Chondrocyte (in vitro differentiated cells): ENCODE data around the gene MOGAT3. TPM values are rescaled to one million over a fixed set of nuclear protein-coding genes. Genes with fewer than 3 reads are reported as not detected.

Source experiments
- DNase-seq: peaks from one replicate; pipeline ENCODE4 v3.0.0; 2021; ENCODE audit warnings: mixed read lengths, low spot score
- H3K27ac Mint-ChIP-seq: one replicate; pipeline ENCODE4 v1.8.0; 2021; ENCODE audit warnings: mild to moderate bottlenecking, moderate library complexity, mixed read lengths; ENCODE audit not compliant: unreplicated experiment
- H3K27me3 Mint-ChIP-seq: 2 replicates; pipeline ENCODE4 v1.8.0; 2021; ENCODE audit warnings: low read depth, mixed read lengths
- H3K36me3 Mint-ChIP-seq: 2 replicates; pipeline ENCODE4 v1.8.0; 2021; ENCODE audit warnings: low read depth, mixed read lengths
- H3K4me1 Mint-ChIP-seq: 2 replicates; pipeline ENCODE4 v1.8.0; 2021; ENCODE audit warnings: low read depth, mild to moderate bottlenecking, mixed read lengths
- H3K4me3 Mint-ChIP-seq: one replicate; pipeline ENCODE4 v1.8.0; 2021; ENCODE audit warnings: mild to moderate bottlenecking, moderate library complexity, mixed read lengths; ENCODE audit not compliant: unreplicated experiment
- H3K9me3 Mint-ChIP-seq: 2 replicates; pipeline ENCODE4 v1.8.0; 2021; ENCODE audit warnings: low read depth, mixed read lengths
- total RNA-seq: library from RNA; stranded (reverse); gene quantifications from 3 replicates; pipeline ENCODE4 v1.2.1, GENCODE V29; 2021
- TF ChIP-seq, protein P1 (sequence below): fragments of 200-600 bp; sonication (generic); IDR thresholded peaks from 2 replicates; pipeline ENCODE4 v1.5.0; 2021; ENCODE audit warnings: antibody characterized with exemption, mild to moderate bottlenecking, moderate library complexity

Gene MOGAT3
- total RNA-seq, 1 donor from 2014 or later = not detected

DNA sequence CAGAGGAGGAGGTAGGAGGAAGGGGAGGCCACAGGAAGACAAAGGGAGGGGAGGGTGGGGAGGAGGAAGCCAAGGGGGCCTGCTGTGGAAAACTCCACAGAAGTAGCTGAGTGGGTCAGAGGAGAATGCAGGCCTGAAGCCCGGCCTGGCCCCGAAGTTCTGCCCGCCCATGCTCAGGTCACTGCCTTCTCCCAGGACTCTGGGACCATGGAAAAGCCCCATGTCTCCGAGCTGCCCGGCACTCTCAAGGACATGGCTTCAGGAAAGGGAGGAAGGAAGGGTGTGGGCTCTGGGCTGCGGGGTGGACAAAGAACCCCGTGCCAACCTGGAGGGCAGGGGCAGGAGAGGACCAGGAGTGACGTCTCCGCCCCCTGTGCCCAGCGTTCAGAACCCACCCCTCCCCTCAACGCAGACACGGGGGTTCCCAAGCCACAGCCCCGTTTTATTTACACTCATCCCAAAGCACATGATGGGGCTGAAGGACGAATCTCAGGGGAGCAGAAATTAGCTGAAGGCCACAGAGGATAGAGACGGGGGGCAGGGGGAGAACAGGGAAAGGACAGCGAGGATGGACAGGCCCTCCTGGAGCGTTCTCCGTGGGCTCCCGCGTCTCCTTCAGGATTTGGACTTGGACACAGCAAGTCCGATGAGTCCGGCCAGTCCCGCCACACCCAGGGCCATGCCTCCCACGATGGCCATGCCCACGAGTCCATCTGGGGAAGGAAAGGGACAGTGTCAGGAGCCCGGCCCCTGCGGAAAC lies 38.5 kb upstream of the MOGAT3 start:
- Mint-ChIP-seq H3K4me3 (no peak overlapping the region), H3K36me3 (peaks cover 2% of the 10 kb centered on the region), H3K9me3 (no peaks in the 10 kb centered on the region), H3K27me3 (no peaks in the 10 kb centered on the region), H3K27ac (no peak overlapping the region), H3K4me1 (peaks cover 11% of the 10 kb centered on the region)
- TF ChIP-seq, protein P1, sequence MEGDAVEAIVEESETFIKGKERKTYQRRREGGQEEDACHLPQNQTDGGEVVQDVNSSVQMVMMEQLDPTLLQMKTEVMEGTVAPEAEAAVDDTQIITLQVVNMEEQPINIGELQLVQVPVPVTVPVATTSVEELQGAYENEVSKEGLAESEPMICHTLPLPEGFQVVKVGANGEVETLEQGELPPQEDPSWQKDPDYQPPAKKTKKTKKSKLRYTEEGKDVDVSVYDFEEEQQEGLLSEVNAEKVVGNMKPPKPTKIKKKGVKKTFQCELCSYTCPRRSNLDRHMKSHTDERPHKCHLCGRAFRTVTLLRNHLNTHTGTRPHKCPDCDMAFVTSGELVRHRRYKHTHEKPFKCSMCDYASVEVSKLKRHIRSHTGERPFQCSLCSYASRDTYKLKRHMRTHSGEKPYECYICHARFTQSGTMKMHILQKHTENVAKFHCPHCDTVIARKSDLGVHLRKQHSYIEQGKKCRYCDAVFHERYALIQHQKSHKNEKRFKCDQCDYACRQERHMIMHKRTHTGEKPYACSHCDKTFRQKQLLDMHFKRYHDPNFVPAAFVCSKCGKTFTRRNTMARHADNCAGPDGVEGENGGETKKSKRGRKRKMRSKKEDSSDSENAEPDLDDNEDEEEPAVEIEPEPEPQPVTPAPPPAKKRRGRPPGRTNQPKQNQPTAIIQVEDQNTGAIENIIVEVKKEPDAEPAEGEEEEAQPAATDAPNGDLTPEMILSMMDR = no peak
- DNase-seq = no peak

DNA sequence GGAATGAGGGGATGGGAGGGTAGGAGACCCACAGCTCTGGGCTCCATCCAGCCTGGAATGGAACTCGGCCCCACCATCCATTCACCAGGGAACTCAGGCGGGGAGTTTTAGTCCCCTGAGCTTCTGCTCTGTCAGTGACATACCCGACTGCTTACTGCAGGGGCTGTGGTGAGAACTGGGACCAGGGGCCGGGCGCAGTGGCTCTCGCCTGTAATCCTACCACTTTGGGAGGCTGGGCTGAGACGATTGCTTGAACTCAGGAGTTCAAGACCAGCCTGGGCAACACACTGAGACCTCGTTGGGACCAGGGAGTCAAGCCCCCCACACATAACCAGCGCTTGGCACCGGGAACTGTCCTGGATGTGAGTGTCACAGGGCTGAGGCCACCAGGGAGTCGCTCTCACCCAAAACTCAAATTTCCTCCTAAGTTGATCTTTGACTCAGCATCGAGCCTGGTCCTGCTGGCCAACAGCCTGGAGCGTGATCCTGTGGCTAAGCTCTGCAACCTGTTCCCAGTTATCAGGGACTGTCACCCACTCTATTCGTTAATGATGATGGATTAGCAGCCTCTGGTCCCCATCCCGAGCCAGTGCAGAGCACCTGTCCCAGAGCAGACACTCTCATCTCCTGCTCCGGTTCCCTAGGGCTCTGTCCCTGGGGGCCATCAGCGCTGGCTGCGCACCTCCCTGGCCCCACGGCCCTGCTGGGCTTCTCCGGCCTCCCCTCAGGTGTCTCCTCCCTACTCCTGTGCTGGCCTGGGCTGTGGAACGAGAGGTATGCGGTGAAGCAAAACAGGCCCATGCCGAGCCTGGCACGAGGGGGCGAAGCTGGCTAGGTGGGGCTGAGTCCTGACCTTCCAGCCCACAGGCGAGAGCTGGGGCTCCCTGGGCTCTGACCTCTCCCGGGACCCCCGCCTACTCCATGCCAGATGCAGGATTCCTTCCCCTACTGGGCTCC lies 37.7 kb upstream of the MOGAT3 start:
- H3K4me1 Mint-ChIP-seq = peaks cover 6% of the 10 kb centered on the region
- no peak overlapping the region for H3K4me3 Mint-ChIP-seq
- TF ChIP-seq, protein P1 = no peak
- H3K27me3 Mint-ChIP-seq = no peaks in the 10 kb centered on the region
- peak overlapping the region; percentile 63 for H3K27ac Mint-ChIP-seq
- peaks cover 2% of the 10 kb centered on the region for H3K36me3 Mint-ChIP-seq
- H3K9me3 Mint-ChIP-seq = no peaks in the 10 kb centered on the region
- no peak for DNase-seq

DNA sequence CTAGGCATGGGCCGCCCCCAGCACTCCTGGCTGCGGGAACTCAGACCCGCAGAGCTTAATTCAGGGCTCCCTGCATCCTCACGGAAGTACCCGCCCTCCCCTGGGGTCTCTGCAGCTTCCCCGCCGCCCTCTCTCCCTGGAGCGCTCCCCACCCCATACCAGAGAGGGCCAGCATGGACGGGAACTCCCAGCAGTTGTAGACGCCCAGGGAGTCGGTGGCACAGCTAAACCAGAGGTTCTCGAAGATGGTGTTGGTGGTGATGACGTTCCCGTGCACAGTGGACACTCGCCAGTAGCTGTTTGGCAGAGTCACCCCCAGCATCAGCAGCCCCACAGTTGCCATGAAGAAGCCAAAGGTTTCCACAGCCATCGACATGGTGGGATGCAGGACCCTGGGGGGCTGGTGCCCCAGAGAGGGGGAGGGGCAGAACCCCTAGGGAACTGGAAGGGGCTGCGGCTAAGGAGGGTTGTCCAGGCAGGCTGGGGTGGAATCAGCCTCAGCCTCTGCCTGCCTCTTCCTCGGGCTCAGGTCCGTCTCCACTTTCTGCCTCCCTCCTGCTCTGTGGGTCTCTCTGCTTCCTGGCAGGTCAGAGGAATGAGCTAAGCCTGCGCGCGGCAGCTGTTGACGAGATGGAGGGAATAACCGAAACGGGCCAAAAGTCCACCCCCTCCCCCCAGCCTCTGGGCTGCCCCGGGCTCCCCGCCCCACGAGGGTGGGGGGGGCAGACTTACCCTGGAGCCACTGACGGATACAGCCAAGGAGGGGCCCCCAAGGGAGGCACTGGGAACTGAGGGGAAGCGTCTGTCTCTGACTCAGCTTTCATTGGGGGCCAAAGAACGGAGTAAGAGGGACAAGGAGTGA lies 36.6 kb upstream of the MOGAT3 start, which contains the start of gene CLDN15:
TSS of gene CLDN15 (minus strand) at position 597 of the 862 bp plus-strand sequence. CDS start at position 376, 221 bp downstream.
- H3K4me3 Mint-ChIP-seq = no peak within 1 kb of the TSS
- no peak for DNase-seq

DNA sequence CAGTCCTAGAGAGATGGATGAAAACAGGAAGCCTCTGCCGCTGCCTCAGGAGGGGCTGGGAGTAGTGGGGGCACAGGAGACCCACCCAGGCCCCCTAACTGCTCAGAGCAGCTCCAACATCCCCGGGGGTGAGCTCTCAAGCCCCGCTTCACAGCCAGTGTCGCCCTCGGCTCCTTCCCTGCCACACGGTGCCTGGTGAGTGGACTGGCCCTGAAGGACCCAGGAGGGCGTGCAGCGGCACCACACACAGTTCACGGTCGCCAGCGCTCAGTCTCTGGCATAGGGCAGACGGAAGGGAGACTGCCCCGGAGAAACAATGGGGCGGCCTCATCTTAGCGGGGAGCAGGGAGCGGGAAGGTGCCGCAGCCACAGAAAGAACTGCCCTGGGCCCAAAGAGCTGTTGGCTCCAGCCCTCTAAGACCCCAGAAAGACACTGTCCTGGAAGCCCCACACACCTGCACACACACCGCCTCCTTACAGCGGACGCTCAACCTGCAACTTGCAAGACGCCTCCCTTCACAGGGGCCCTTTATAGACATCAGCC lies 35.5 kb upstream of the MOGAT3 start:
- no peak for DNase-seq
- Mint-ChIP-seq H3K27ac (no peak overlapping the region), H3K36me3 (peaks cover 2% of the 10 kb centered on the region), H3K4me3 (no peak overlapping the region), H3K27me3 (no peaks in the 10 kb centered on the region), H3K9me3 (no peaks in the 10 kb centered on the region), H3K4me1 (peaks cover 9% of the 10 kb centered on the region)
- TF ChIP-seq, protein P1 = no peak

More for the DNA sequence above, 36.6 kb upstream of the MOGAT3 start, which contains the start of gene CLDN15:
- Mint-ChIP-seq H3K27ac (peak within 1 kb of the TSS; percentile 63), H3K36me3 (peaks cover 2% of the 10 kb centered on the region), H3K27me3 (no peaks in the 10 kb centered on the region), H3K4me1 (peaks cover 4% of the 10 kb centered on the region), H3K9me3 (no peaks in the 10 kb centered on the region)
- TF ChIP-seq, protein P1 = no peak
